Sigmoid colon (tissue), 4 donors: Measurements from ENCODE around the gene ALPP.

ENCODE experiments used
- EP300 ChIP-seq, 4 donors: sonication (generic); formaldehyde crosslinking; IDR thresholded peaks; one replicate each; pipeline ENCODE4 v1.6.1; 2017; ENCODE audit warnings: antibody characterized with exemption in 4 of 4
- POLR2A ChIP-seq, 2 donors: fragments of 450-650 bp; IDR thresholded peaks; one replicate each; pipeline ENCODE4 v1.6.1; 2016; ENCODE audit warnings: antibody characterized with exemption in 2 of 2, mild to moderate bottlenecking in 2 of 2, moderate library complexity in 2 of 2
- POLR2AphosphoS5 ChIP-seq, 4 donors: sonication (generic); formaldehyde crosslinking; IDR thresholded peaks; one replicate each; pipeline ENCODE4 v1.6.1; 2017; ENCODE audit warnings: antibody characterized with exemption in 4 of 4
- TF ChIP-seq, protein P1 (sequence below), 4 experiments: fragments of 450-650 bp in 3 of 4; fragments of 200-600 bp in 1 of 4; IDR thresholded peaks; one replicate each; pipeline ENCODE4 v1.5.1; 2016 to 2019; ENCODE audit warnings: antibody characterized with exemption in 4 of 4, mild to moderate bottlenecking in 3 of 4, moderate library complexity in 2 of 4

DNA sequence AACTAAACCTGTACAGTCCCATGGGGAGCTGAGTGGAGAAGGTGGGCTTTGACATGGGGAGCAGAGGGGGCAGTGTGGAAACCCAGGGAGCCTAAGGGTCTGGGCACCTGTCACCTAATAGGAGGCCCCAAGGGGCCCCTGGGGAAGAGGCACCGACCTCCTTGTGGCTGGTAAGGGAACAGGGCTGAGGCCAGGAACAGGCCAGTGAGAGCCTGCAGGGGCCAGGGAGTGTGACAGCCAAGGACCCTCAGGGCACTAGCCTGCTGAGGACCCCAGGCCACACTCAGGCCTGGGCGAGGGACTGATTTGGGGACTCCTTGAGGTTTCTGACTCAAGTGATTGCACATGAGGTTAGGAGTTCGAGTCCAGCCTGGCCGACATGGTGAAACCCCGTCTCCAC, 24.5 kb upstream of the ALPP start:
- TF ChIP-seq, protein P1, sequence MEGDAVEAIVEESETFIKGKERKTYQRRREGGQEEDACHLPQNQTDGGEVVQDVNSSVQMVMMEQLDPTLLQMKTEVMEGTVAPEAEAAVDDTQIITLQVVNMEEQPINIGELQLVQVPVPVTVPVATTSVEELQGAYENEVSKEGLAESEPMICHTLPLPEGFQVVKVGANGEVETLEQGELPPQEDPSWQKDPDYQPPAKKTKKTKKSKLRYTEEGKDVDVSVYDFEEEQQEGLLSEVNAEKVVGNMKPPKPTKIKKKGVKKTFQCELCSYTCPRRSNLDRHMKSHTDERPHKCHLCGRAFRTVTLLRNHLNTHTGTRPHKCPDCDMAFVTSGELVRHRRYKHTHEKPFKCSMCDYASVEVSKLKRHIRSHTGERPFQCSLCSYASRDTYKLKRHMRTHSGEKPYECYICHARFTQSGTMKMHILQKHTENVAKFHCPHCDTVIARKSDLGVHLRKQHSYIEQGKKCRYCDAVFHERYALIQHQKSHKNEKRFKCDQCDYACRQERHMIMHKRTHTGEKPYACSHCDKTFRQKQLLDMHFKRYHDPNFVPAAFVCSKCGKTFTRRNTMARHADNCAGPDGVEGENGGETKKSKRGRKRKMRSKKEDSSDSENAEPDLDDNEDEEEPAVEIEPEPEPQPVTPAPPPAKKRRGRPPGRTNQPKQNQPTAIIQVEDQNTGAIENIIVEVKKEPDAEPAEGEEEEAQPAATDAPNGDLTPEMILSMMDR (IDR thresholded peaks at IDR 0.05), result no peak
- TF ChIP-seq POLR2AphosphoS5 (IDR thresholded peaks at IDR 0.05) (no peak), POLR2A (IDR thresholded peaks at IDR 0.05) (no peak), EP300 (IDR thresholded peaks at IDR 0.05) (no peak)
